HG03575 (cell line): ENCODE data around the gene SLC35F6.
"Not testable (repeated sequence)": the region's sequence is repeated elsewhere in the genome, so short reads cannot be mapped to it uniquely, and the experiment has no call there.

Experiments used
- ATAC-seq: cut with Tn5 transposase; IDR thresholded peaks from one replicate; pipeline ENCODE4 v1.9.1; 2021; ENCODE audit not compliant: unreplicated experiment, insufficient number of reproducible peaks, low FRiP score; ENCODE audit errors: extremely low read depth

The SLC35F6 gene

DNA sequence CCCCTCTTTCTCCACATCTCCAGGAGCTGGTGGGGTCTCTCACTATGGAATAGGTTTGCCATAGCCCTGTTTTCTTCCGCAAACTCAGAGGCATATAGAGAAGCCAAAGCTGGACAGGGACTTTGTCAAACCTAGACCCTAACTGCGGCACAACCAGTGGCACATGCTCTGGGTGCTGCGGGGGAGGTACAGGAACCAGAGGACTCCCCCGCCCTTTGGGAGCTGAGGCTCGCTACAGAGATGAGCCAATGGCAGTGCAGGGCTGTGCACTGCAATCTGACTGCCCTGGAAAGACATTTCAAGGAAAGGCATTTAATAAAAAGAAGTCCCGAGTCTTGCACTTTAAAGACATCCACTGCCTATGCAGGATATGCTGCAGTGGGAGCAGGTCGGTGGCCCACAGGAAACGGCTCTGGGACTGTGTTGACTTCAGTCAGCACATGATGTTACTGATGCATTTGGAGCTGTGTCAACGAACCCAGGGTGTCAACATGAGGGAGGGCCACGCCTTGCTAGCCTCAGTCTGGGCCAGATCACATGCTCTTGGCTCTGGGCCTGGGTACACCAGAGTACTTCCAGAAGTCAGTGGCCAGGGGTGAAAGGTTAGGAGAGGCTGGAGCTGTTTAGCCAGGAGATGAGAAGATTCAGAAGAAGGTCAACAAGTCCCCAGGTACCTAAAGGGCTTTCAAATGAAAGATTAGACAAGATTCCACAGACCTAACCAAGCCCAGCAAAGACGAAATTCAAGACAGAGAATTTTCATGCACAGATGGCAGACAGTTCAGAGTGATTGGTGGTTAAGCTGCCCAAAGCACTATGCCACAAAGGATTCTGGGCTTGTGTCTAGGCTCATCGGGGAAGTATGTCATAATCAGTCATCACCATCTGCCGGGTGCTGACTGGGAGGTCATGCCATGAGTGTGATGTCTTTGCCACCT, 8.2 kb downstream of the SLC35F6 start:
- no peak for ATAC-seq

DNA sequence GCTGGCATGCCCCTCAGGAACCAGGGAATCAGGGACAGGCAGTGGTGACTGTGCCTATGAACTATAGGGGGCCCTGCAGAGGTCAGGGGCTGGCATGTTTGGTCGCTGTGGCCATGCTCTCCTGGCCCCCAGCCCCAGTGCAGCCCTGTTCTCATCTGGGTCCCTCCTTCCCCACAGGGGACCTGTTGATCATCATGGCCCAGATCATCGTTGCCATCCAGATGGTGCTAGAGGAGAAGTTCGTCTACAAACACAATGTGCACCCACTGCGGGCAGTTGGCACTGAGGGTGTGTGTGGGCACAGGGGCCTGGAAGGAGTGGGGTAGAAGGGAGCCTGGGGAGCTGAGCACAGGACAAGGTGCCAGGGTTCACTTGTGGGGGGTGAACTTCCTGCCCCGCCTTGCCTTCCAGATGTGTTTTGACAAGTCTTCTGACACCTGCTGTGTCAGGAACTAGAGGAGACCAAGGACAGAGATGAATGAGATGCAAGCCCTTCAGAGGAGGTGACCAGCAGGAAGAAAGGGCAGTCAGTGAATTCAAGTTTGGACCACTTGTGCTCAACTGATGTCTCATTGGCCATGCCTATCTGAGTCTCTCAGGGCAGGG, 12.2 kb downstream of the SLC35F6 start:
- no peak for ATAC-seq

- no peak for ATAC-seq
Observed at GRCh38 chr2:26778098-26778497, 14.0 kb downstream of the SLC35F6 start.

- ATAC-seq, result no peak
Observed at GRCh38 chr2:26778507-26778906, 14.4 kb downstream of the SLC35F6 start.

DNA sequence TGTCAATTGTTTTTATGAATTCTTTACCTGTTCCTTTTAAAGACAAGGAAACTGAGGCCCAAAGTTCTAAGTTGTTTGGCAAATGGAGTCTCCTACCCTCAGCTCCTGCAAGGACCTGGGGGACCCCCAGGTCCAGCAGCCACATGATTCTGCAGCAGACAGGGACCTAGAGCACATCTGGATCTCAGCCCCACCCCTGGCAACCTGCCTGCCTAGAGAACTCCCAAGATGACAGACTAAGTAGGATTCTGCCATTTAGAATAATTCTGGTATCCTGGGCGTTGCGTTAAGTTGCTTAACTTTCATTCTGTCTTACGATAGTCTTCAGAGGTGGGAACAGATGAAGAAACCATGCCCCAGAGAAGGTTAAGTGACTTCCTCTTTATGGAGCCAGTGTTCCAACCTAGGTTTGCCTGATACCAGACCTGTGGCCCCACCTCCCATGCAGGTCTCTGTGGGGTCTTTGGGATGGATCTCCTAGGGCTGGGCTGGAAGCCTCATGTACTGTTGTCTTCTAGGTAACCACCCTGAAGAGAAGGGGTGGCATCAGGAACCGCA, 16.2 kb downstream of the SLC35F6 start:
- no peak for ATAC-seq

DNA sequence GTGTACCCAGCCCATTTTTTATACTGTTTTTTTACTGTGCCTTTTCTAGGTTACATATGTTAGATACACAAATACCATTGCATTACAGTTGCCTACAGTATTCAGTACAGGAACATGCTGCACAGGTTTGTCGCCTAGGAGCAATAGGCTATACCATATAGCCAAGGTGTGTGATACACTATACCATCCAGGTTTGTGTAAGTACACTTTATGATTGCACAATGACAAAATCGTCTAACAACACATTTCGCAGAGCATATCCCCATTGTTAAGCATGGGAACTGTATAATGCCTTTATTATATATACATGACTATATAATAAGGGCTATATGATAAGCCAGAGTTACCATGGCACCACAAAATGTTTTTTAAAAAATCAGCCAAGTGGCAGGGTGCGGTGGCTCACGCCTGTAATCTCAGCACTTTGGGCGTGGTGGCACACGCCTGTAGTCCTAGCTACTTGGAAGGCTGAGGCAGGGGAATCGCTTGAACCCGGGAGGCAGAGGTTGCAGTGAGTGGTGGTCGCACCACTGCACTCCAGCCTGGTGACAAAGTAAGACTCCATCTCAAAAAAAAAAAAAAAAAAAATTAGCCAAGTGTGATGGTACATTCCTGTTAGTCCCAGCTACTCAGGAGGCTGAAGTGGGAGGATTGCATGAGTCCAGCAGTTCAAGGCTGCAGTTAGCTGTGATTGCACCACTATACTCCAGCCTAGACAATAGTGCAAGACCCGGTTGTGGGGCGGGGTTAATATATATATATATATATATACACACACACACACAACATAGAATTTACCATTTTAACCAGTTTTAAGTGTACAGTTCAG, 19.0 kb downstream of the SLC35F6 start:
- ATAC-seq, result no peak

GRCh38 chr2:26784570-26785234, 20.6 kb downstream of the SLC35F6 start:
- no peak for ATAC-seq

GRCh38 chr2:26785431-26786206, 21.5 kb downstream of the SLC35F6 start, which contains the start of gene CENPA:
CENPA (plus strand) TSS chr2:26786056; CDS start chr2:26786197, 141 bp downstream.
- ATAC-seq, result peak; percentile 96

DNA sequence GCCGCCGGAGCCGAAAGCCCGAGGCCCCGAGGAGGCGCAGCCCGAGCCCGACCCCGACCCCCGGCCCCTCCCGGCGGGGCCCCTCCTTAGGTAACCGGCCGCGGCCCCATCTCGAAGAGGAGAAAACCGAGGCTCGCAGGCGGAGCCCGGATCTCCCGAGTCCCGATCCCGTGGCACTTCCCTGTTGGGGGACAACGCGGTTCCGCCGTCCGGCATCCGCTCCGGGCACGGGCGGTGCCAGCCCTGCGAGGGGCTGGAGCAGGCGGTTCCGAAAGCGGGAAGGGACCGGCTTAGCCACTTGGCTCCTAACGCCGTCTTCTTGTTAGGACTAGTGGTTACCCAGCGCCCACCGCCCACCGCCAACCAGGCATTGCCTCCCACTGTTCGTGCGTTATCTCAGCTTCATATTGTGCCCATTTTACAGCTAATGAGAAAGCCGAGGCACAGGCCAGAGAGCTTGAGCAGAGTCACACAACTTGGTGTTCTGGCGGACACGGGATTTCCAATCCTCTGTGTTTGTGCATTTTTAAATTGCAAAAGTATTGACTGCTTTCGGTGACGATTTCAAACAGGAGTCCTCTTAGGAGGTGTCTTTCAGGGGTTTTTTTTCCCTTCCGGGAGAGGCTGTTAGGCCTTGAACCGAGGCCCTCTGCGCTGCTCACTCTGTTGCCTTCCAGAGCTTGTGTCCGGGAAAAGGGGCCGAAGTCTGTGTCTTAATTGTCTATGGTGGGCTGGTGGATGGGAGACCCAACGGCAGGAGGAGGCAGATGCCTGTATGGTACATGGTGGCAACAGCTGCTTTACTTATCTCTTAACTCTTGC, 22.3 kb downstream of the SLC35F6 start:
- ATAC-seq, result peak; percentile 12

DNA sequence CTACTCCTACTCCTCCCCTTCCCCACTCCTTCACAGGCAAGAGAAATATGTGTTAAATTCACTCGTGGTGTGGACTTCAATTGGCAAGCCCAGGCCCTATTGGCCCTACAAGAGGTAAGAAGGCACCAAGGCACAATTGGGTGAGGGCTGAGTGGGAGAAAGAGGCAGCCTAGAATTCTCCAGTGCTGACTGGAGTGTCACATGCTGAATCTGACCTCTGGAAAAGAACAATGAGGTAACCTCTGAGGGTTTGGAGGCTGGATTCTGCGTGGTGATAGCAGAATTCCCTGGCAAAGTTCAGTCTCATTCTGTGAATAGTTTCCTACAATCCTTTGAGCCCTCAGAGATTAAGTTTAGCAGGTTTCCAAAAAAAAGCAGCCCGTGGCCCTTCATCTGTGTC, 28.6 kb downstream of the SLC35F6 start:
- ATAC-seq, result no peak

- ATAC-seq, result no peak
Observed at GRCh38 chr2:26793518-26793917, 29.4 kb downstream of the SLC35F6 start.

DNA sequence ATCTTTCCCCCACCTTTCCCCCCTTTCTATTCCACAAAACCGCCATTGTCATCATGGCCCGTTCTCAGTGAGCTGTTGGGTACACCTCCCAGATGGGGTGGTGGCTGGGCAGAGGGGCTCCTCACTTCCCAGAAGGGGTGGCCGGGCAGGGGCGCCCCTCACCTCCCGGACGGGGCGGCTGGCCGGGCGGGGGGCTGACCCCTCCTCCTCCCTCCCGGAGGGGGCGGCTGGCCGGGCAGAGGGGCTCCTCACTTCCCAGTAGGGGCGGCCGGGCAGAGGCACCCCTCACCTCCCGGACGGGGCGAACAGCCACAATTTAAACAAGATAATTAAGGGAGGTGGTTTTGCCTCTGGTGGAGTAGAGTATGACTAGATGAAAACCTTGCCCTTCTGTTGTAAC, 31.1 kb downstream of the SLC35F6 start:
- ATAC-seq, result not testable (repeated sequence)

DNA sequence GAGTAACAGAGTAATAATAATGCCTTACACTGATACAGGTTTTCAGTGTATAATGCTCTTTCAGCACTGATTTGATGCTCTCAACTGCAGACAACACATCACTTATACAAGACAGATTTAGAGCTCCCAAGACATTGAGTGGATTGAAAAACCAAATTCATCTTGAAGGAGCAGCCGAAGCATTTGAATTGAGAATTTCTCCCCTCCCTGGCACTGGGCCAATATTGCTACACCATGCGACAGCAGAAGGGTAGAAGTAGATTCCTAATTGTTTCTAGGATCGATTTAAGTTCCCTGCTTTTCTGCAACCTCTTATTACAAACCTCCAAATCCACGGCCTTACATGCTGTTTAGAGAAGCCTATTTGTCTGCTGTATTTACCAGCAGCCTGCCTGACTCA, 37.2 kb downstream of the SLC35F6 start:
- no peak for ATAC-seq

- ATAC-seq, result no peak
Observed at GRCh38 chr2:26801796-26802195, 37.7 kb downstream of the SLC35F6 start.

GRCh38 chr2:26805241-26805676, 41.2 kb downstream of the SLC35F6 start:
- no peak for ATAC-seq

GRCh38 chr2:26807788-26808460, 43.8 kb downstream of the SLC35F6 start:
- no peak for ATAC-seq

DNA sequence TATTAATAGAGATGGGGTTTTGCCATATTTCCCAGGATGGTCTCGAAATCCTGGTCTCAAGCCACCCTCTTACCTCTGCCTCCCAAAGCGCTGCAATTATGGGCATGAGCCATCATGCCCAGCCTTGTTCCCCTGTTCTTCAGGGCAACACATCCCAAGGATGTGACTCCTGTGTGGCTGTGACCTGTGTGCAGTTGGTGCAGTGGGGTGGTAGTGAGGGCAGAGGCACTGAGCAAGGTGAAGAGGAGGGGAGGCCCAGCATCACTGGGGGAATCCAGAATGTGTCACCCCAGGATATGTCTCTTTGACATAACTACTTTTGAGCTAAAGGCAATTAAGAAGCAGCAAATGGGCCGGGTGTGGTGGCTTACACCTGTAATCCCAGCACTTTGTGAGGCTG, 45.1 kb downstream of the SLC35F6 start:
- no peak for ATAC-seq
